Measurements from ENCODE around the gene FGF1. TPM values are rescaled to one million over a fixed set of nuclear protein-coding genes. Genes with fewer than 3 reads are reported as not detected.

The FGF1 gene
- total RNA-seq: not detected

GRCh38 chr5:142685418-142686209 is at the start of gene FGF1:
TSS of gene FGF1 (minus strand) at chr5:142686090. CDS start at chr5:142614127, 71,963 bp downstream.
- peaks cover 7% of the 10 kb centered on the region for H3K27me3 Mint-ChIP-seq

GRCh38 chr5:142727735-142728047 is 41.8 kb upstream of the FGF1 start:
- CTCF ChIA-PET: interaction anchor here (0.7 to 3.1 kb wide), 2 partner anchors 14 to 152 kb away, joined by 3 to 19 read pairs; no protein-coding TSS in a partner anchor
- no peaks in the 10 kb centered on the region for H3K9me3 Mint-ChIP-seq (ENCODE audit: low read depth)

More at GRCh38 chr5:142685418-142686209, at the start of gene FGF1:
- Mint-ChIP-seq H3K4me1 (no peaks in the 10 kb centered on the region), H3K9me3 (ENCODE audit: low read depth) (no peaks in the 10 kb centered on the region), H3K4me3 (no peak within 1 kb of the TSS), H3K27ac (no peak within 1 kb of the TSS), H3K36me3 (no peaks in the 10 kb centered on the region)
- CTCF ChIA-PET: interaction anchor here (1.3 to 1.9 kb wide), 3 partner anchors 13 to 195 kb away, joined by 3 to 6 read pairs (median 4); no protein-coding TSS in a partner anchor
- DNase-seq (no peak), ATAC-seq (no peak)

DNA sequence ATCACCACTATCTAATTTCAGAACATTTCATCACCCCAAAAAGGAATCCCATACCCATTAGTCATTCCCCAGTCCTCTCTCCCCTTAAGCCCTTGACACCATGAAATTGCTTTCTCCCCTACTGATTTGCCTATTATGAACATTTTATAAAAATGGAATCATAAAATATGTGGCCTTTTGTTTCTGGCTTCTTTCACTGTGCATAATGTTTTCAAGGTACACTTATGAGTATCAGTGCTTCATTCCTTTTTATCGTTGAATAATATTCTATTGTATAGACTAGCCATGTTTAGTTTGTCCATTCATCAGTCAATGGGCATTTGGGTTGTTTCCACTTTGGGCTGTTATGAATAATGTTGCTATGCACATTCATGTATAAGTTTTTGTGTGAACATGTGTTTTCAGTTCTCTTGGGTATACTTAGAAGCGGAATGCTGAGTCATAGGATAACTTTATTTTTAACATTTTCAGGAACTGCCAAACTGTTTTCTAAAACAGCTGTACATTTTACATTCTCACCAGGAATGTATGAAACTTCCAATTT is 40.4 kb upstream of the FGF1 start:
- no peaks in the 10 kb centered on the region for H3K27me3 Mint-ChIP-seq
- peaks cover 8% of the 10 kb centered on the region for H3K4me1 Mint-ChIP-seq
- CTCF ChIA-PET: interaction anchor here (0.6 to 3.1 kb wide), 2 partner anchors 13 to 114 kb away, joined by 3 to 19 read pairs; no protein-coding TSS in a partner anchor
- no peak for DNase-seq
- no peak overlapping the region for H3K4me3 Mint-ChIP-seq
- no peak for ATAC-seq
- no peaks in the 10 kb centered on the region for H3K9me3 Mint-ChIP-seq (ENCODE audit: low read depth)
- no peak overlapping the region for H3K27ac Mint-ChIP-seq
- no peaks in the 10 kb centered on the region for H3K36me3 Mint-ChIP-seq

More at GRCh38 chr5:142727735-142728047, 41.8 kb upstream of the FGF1 start:
- Mint-ChIP-seq H3K36me3 (no peaks in the 10 kb centered on the region), H3K4me3 (no peak overlapping the region), H3K27ac (no peak overlapping the region), H3K27me3 (no peaks in the 10 kb centered on the region), H3K4me1 (peaks cover 8% of the 10 kb centered on the region)
- ATAC-seq (no peak), DNase-seq (no peak)

GRCh38 chr5:142725231-142726187 is 39.6 kb upstream of the FGF1 start:
- no peak overlapping the region for H3K4me3 Mint-ChIP-seq
- DNase-seq: no peak
- no peak for ATAC-seq
- H3K9me3 Mint-ChIP-seq (ENCODE audit: low read depth): no peaks in the 10 kb centered on the region
- H3K36me3 Mint-ChIP-seq: no peaks in the 10 kb centered on the region
- peaks cover 8% of the 10 kb centered on the region for H3K4me1 Mint-ChIP-seq
- H3K27me3 Mint-ChIP-seq: no peaks in the 10 kb centered on the region
- CTCF ChIA-PET: interaction anchor here (0.6 to 6.0 kb wide), 2 partner anchors 12 to 113 kb away, joined by 3 to 31 read pairs; no protein-coding TSS in a partner anchor
- no peak overlapping the region for H3K27ac Mint-ChIP-seq

DNA sequence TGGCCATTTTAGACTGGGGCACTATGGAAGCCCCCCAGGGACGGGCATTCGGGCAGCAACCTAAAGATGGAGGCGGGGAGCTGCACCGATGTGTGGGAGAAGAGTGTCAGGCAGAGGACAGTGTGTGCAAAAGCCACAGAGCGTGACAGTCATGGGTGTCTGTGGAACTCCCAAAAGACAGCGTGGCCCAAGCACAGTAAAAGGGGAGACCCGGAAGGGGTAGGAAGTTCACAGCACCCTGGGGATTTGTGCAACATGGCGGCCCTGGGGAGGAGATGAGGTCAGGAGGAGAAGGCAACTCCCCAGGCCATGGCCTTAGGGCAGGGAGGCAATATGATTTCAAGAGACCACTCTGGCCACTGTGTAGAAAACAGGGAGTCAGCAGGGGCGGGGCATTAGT is 38.9 kb upstream of the FGF1 start:
- H3K36me3 Mint-ChIP-seq: no peaks in the 10 kb centered on the region
- no peak for ATAC-seq
- DNase-seq: no peak
- H3K9me3 Mint-ChIP-seq (ENCODE audit: low read depth): no peaks in the 10 kb centered on the region
- peaks cover 8% of the 10 kb centered on the region for H3K4me1 Mint-ChIP-seq
- no peaks in the 10 kb centered on the region for H3K27me3 Mint-ChIP-seq
- CTCF ChIA-PET: interaction anchor here (6.0 kb wide), 1 partner anchor 12 kb away, joined by 31 read pairs; no protein-coding TSS in a partner anchor
- H3K4me3 Mint-ChIP-seq: no peak overlapping the region
- no peak overlapping the region for H3K27ac Mint-ChIP-seq

GRCh38 chr5:142722896-142723295 is 37.0 kb upstream of the FGF1 start:
- H3K27ac Mint-ChIP-seq: no peak overlapping the region
- ATAC-seq (no peak), DNase-seq (no peak)
- H3K27me3 Mint-ChIP-seq: no peaks in the 10 kb centered on the region
- CTCF ChIA-PET: interaction anchor here (1.4 to 15.8 kb wide), 5 partner anchors 10 to 161 kb away, joined by 3 to 349 read pairs (median 5); no protein-coding TSS in a partner anchor
- H3K36me3 Mint-ChIP-seq: no peaks in the 10 kb centered on the region
- no peak overlapping the region for H3K4me3 Mint-ChIP-seq
- no peaks in the 10 kb centered on the region for H3K9me3 Mint-ChIP-seq (ENCODE audit: low read depth)
- H3K4me1 Mint-ChIP-seq: peaks cover 8% of the 10 kb centered on the region

DNA sequence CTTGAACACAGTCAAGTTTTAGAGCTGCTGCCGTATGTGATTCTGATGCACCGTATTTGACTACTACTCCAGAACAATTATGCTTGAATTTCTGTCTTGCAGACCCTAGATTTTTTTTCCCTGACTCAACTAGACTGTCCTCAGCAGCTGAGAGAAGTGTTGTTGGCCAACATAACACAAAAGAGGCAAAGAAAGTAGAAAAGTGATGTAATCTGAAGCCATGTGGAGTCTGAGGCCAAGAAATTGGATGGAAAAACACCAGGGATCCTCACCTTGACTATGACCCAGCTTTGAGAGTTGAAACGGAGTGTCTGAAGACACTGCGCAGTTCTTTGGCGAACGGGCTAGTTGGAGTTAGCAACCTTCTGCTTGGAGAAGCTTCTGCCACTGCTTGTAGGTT is 36.3 kb upstream of the FGF1 start:
- no peak for DNase-seq
- Mint-ChIP-seq H3K4me3 (no peak overlapping the region), H3K36me3 (no peaks in the 10 kb centered on the region), H3K27ac (no peak overlapping the region), H3K4me1 (peaks cover 8% of the 10 kb centered on the region), H3K27me3 (no peaks in the 10 kb centered on the region), H3K9me3 (ENCODE audit: low read depth) (no peaks in the 10 kb centered on the region)
- ATAC-seq: no peak
- CTCF ChIA-PET: interaction anchor here (1.1 to 15.8 kb wide), 5 partner anchors 9 to 162 kb away, joined by 3 to 349 read pairs (median 8); no protein-coding TSS in a partner anchor

DNA sequence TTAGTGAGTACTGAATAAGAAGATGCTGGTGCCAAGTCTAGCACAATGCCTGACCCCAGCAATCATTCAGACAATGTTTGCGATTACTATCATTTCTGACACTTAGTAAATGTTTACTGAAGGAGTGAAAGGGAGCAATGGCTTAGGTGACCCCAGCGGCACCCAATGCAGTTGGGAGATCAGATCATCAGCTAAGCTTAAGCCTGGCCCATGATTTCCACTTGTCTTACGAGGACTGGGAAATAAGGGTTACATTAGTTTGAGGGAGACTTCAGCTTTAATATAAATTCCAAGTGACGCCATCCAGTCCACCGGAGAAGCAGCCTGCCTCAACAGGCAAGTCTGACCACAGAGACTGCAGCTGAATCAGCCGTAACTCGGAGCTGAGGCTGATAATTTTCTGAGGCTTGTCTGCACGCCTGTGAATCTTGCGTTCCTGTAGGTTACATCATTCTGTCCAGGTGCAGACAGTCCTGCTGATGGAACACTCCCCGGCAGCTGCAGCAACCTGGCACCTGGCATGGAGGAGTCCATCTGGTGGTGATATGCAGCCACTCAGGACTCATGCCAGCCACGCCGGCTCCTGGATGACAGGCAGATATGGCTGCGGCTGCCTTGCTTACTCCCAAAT is 34.9 kb upstream of the FGF1 start:
- Mint-ChIP-seq H3K9me3 (ENCODE audit: low read depth) (no peaks in the 10 kb centered on the region), H3K4me3 (no peak overlapping the region), H3K36me3 (no peaks in the 10 kb centered on the region), H3K4me1 (no peaks in the 10 kb centered on the region), H3K27me3 (peaks cover 3% of the 10 kb centered on the region), H3K27ac (no peak overlapping the region)
- CTCF ChIA-PET: interaction anchor here (2.1 to 15.8 kb wide), 3 partner anchors 8 to 163 kb away, joined by 8 to 349 read pairs (median 31); no protein-coding TSS in a partner anchor
- no peak for ATAC-seq
- DNase-seq: no peak

GRCh38 chr5:142719836-142720370 is 34.0 kb upstream of the FGF1 start:
- Mint-ChIP-seq H3K9me3 (ENCODE audit: low read depth) (no peaks in the 10 kb centered on the region), H3K4me1 (no peaks in the 10 kb centered on the region)
- ATAC-seq: no peak

DNA sequence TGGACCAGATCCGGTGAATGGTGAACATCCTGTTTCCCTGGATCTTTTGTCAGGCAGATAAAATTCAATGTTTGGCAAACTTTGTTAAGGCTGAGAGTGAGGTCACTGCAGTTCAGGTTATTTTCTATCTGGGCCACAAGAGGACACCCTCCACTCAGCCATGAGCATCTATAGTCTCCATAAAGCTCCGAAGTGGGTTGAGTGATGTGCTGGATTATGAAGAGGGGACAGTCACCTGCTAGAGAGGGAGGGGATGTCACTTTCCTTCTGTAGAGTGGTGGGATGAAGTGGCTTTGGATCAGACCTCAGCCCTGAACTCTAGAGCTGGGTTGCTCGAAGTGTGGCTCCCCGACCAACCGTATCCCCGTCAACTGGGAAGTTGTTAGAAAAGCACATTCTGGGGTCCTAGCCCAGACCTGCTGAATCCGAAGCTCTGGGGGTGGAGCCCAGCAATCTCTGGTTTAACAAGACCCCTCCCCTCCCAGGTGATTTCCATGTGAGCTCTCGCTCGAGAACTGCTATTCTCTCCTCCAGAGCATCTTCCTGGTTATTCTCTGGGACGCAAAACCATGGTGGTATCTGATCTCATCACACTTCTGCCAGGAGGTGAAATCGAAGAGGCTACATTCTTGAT is 31.8 kb upstream of the FGF1 start:
- peaks cover 6% of the 10 kb centered on the region for H3K27me3 Mint-ChIP-seq

More at GRCh38 chr5:142719836-142720370, 34.0 kb upstream of the FGF1 start:
- Mint-ChIP-seq H3K36me3 (no peaks in the 10 kb centered on the region), H3K4me3 (no peak overlapping the region), H3K27ac (no peak overlapping the region), H3K27me3 (peaks cover 3% of the 10 kb centered on the region)
- CTCF ChIA-PET: interaction anchor here (6.0 to 15.8 kb wide), 2 partner anchors 7 to 164 kb away, joined by 31 to 349 read pairs; no protein-coding TSS in a partner anchor
- no peak for DNase-seq

GRCh38 chr5:142716963-142717362 is 31.1 kb upstream of the FGF1 start:
- H3K27ac Mint-ChIP-seq: no peak overlapping the region
- DNase-seq (peak; percentile 50), ATAC-seq (no peak)
- H3K27me3 Mint-ChIP-seq: peaks cover 6% of the 10 kb centered on the region
- H3K4me1 Mint-ChIP-seq: peaks cover 8% of the 10 kb centered on the region
- H3K4me3 Mint-ChIP-seq: no peak overlapping the region
- CTCF ChIA-PET: interaction anchor here (0.9 to 15.8 kb wide), 16 partner anchors 11 to 1475 kb away, joined by 3 to 349 read pairs (median 7); partner anchors contain the start of gene ARHGAP26
- H3K36me3 Mint-ChIP-seq: no peaks in the 10 kb centered on the region
- no peaks in the 10 kb centered on the region for H3K9me3 Mint-ChIP-seq (ENCODE audit: low read depth)

More for the DNA sequence above, 31.8 kb upstream of the FGF1 start:
- Mint-ChIP-seq H3K4me1 (peaks cover 7% of the 10 kb centered on the region), H3K4me3 (no peak overlapping the region), H3K9me3 (ENCODE audit: low read depth) (no peaks in the 10 kb centered on the region), H3K27ac (no peak overlapping the region), H3K36me3 (no peaks in the 10 kb centered on the region)
- ATAC-seq (no peak), DNase-seq (no peak)
- CTCF ChIA-PET: interaction anchor here (0.8 to 15.8 kb wide), 19 partner anchors 11 to 1475 kb away, joined by 3 to 349 read pairs (median 7); partner anchors contain the start of gene ARHGAP26

GRCh38 chr5:142715291-142715690 is 29.4 kb upstream of the FGF1 start:
- Mint-ChIP-seq H3K4me3 (no peak overlapping the region), H3K9me3 (ENCODE audit: low read depth) (peaks cover 4% of the 10 kb centered on the region), H3K36me3 (peaks cover 2% of the 10 kb centered on the region), H3K27ac (no peak overlapping the region), H3K4me1 (peaks cover 8% of the 10 kb centered on the region), H3K27me3 (peaks cover 6% of the 10 kb centered on the region)
- DNase-seq: no peak
- no peak for ATAC-seq
- CTCF ChIA-PET: interaction anchor here (1.6 to 15.8 kb wide), 3 partner anchors 16 to 169 kb away, joined by 3 to 349 read pairs (median 140); no protein-coding TSS in a partner anchor

Data from activated CD8-positive, alpha-beta memory T cell treated with anti-CD3 and anti-CD28 coated beads, Interleukin-2, amount 10 ng/mL, durations not matched to agents 7 days and 5 days (primary cell).